ENCODE measurements around the gene COL9A3. TPM values are rescaled to one million over a fixed set of nuclear protein-coding genes. Genes with fewer than 3 reads are reported as not detected.
A peak's percentile ranks its signal among the peaks of the same experiment; 100 is the strongest.

The COL9A3 gene
- polyA plus RNA-seq, 1 donor from 2014 or later: 3.1 TPM

DNA sequence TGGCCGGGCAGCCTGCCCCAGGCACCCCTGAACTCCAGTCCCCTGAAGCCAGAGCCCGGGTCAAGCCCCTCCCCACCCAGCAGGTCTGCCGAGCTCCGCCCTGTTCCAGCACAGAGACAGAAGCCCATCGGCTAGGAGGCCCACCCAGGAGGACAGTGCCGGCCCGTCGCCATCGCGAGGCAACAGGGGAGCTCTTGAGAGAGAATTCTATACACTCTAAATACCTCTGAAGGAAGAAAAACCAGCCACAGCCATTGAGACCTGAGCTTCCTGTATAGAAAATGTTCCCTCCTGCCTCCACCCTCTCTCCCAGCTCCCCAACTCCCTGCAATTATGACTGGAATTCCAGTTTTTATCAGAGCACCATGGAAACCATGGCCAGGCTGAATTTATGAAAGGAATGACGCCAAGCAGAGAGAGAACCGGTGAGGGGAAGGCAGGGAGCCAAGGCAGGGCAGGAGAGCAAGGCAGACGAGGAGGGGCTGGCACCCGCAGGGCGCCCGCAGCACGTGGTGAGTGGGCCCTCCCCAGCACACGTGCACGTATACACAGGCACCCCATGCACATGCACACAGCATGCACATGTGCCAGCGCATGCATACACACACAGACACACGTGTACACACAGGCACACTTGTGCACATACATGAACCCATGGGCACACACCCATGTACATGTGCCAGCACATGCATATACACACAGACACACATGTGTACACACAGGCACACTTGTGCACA, 48.1 kb upstream of the COL9A3 start:
- Histone ChIP-seq H3K4me2 (ENCODE audit: low read length) (no peak overlapping the region), H3K4me3 (ENCODE audit: low read length) (peak overlapping the region; percentile 34), H3K9me3 (ENCODE audit: low read length) (no peaks in the 10 kb centered on the region), H4K20me1 (ENCODE audit: insufficient read depth) (no peaks in the 10 kb centered on the region), H3K9me2 (ENCODE audit: insufficient read depth, low read length) (no peaks in the 10 kb centered on the region), H3K36me3 (ENCODE audit: insufficient read depth, low read length) (no peaks in the 10 kb centered on the region), H3F3A (ENCODE audit: insufficient read depth, low read length, poor library complexity, severe bottlenecking) (no peaks in the 10 kb centered on the region), H3K27me3 (ENCODE audit: insufficient read depth, low read depth, low read length) (no peaks in the 10 kb centered on the region), H3K27ac (ENCODE audit: low read length) (peak overlapping the region; percentile 53), H3K9ac (ENCODE audit: low read length) (peak overlapping the region; percentile 43), H2AFZ (ENCODE audit: low read depth, low read length) (no peak overlapping the region), H3K79me2 (replicated peaks; ENCODE audit: insufficient read depth, low read length) (no peaks in the 10 kb centered on the region)
- TF ChIP-seq MXI1 (conservative IDR thresholded peaks at IDR 0.05; ENCODE audit: poor library complexity, severe bottlenecking): peak; percentile 55
- no peak for TF ChIP-seq EP300 (conservative IDR thresholded peaks at IDR 0.05; ENCODE audit: poor library complexity, severe bottlenecking)
- TF ChIP-seq, protein P1, sequence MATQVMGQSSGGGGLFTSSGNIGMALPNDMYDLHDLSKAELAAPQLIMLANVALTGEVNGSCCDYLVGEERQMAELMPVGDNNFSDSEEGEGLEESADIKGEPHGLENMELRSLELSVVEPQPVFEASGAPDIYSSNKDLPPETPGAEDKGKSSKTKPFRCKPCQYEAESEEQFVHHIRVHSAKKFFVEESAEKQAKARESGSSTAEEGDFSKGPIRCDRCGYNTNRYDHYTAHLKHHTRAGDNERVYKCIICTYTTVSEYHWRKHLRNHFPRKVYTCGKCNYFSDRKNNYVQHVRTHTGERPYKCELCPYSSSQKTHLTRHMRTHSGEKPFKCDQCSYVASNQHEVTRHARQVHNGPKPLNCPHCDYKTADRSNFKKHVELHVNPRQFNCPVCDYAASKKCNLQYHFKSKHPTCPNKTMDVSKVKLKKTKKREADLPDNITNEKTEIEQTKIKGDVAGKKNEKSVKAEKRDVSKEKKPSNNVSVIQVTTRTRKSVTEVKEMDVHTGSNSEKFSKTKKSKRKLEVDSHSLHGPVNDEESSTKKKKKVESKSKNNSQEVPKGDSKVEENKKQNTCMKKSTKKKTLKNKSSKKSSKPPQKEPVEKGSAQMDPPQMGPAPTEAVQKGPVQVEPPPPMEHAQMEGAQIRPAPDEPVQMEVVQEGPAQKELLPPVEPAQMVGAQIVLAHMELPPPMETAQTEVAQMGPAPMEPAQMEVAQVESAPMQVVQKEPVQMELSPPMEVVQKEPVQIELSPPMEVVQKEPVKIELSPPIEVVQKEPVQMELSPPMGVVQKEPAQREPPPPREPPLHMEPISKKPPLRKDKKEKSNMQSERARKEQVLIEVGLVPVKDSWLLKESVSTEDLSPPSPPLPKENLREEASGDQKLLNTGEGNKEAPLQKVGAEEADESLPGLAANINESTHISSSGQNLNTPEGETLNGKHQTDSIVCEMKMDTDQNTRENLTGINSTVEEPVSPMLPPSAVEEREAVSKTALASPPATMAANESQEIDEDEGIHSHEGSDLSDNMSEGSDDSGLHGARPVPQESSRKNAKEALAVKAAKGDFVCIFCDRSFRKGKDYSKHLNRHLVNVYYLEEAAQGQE (IDR thresholded peaks at IDR 0.05; ENCODE audit: borderline replicate concordance): peak; percentile 99

DNA sequence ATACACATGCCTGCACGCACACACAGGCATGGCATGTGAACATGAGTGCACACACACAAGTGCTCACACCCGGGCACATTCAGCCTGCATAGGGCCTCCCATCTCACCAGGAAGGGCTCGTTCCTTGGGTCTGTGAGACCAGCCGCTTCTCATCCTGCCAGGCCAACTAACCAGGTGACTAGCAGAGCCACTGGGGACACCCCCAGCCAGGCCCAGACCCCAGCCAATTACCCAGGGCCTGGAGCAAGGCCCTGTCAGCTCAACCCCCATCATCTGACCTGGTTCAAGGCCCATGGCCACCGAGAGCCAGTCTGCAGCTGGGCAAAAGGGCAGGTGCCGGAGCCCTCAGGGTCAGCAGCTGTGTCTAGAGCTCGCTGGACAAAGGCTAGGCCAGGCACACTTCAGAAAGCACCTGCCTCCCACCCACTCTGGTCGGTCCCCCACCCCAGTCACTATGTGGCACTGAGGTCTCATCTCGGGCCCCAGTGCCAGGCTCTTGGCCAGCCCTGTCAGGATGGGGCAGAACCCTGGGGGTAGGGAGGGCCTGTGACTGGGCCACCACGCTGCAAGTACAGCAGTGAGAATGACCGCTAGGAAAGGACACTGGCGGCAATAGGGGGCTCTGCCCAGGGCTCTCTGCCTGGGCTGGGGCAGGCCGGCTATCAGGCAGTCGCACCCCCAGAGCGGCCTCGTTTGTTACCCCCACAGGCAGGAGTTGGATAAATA, 47.3 kb upstream of the COL9A3 start:
- TF ChIP-seq SMC3 (conservative IDR thresholded peaks at IDR 0.05; ENCODE audit: poor library complexity) (no peak), RAD21 (conservative IDR thresholded peaks at IDR 0.05) (no peak), EP300 (conservative IDR thresholded peaks at IDR 0.05; ENCODE audit: poor library complexity, severe bottlenecking) (no peak), MXI1 (conservative IDR thresholded peaks at IDR 0.05; ENCODE audit: poor library complexity, severe bottlenecking) (no peak), EZH2 (IDR thresholded peaks at IDR 0.05; ENCODE audit: borderline replicate concordance, insufficient read depth, low read length, poor library complexity, severe bottlenecking) (no peak), TAF1 (IDR thresholded peaks at IDR 0.05; ENCODE audit: low read depth) (no peak), POLR2AphosphoS5 (IDR thresholded peaks at IDR 0.05) (no peak)
- TF ChIP-seq, protein P2, sequence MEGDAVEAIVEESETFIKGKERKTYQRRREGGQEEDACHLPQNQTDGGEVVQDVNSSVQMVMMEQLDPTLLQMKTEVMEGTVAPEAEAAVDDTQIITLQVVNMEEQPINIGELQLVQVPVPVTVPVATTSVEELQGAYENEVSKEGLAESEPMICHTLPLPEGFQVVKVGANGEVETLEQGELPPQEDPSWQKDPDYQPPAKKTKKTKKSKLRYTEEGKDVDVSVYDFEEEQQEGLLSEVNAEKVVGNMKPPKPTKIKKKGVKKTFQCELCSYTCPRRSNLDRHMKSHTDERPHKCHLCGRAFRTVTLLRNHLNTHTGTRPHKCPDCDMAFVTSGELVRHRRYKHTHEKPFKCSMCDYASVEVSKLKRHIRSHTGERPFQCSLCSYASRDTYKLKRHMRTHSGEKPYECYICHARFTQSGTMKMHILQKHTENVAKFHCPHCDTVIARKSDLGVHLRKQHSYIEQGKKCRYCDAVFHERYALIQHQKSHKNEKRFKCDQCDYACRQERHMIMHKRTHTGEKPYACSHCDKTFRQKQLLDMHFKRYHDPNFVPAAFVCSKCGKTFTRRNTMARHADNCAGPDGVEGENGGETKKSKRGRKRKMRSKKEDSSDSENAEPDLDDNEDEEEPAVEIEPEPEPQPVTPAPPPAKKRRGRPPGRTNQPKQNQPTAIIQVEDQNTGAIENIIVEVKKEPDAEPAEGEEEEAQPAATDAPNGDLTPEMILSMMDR (IDR thresholded peaks at IDR 0.05; ENCODE audit: poor library complexity, severe bottlenecking): no peak
- TF ChIP-seq, protein P1 (IDR thresholded peaks at IDR 0.05; ENCODE audit: borderline replicate concordance): no peak
- Histone ChIP-seq H2AFZ (ENCODE audit: low read depth, low read length) (no peak overlapping the region), H3F3A (ENCODE audit: insufficient read depth, low read length, poor library complexity, severe bottlenecking) (no peaks in the 10 kb centered on the region), H3K27ac (ENCODE audit: low read length) (peak overlapping the region; percentile 53), H3K9me2 (ENCODE audit: insufficient read depth, low read length) (no peaks in the 10 kb centered on the region), H4K20me1 (ENCODE audit: insufficient read depth) (no peaks in the 10 kb centered on the region), H3K79me2 (replicated peaks; ENCODE audit: insufficient read depth, low read length) (no peaks in the 10 kb centered on the region), H3K9me3 (ENCODE audit: low read length) (no peaks in the 10 kb centered on the region), H3K4me2 (ENCODE audit: low read length) (no peak overlapping the region), H3K27me3 (ENCODE audit: insufficient read depth, low read depth, low read length) (no peaks in the 10 kb centered on the region), H3K9ac (ENCODE audit: low read length) (peak overlapping the region; percentile 43), H3K4me3 (ENCODE audit: low read length) (peak overlapping the region; percentile 34), H3K36me3 (ENCODE audit: insufficient read depth, low read length) (no peaks in the 10 kb centered on the region)

All from neural cell (in vitro differentiated cells).